SU-DHL-6 (cell line): Measurements from ENCODE around the gene TNNC1.

ENCODE experiments used
- H2AFZ ChIP-seq: fragments of 200-600 bp; sonication (generic); 2 replicates; pipeline ENCODE4 v1.6.1; 2014; ENCODE audit warnings: low read depth, mild to moderate bottlenecking, moderate library complexity, mixed read lengths, antibody characterized with exemption, low read length; ENCODE audit not compliant: severe bottlenecking
- H3F3A ChIP-seq: fragments of 200-600 bp; shearing (Covaris generic); 2 replicates; pipeline ENCODE4 v1.6.0; 2016; ENCODE audit warnings: antibody characterized with exemption, mild to moderate bottlenecking; ENCODE audit not compliant: insufficient read depth
- H3K27ac ChIP-seq: fragments of 200-600 bp; sonication (generic); 2 replicates; pipeline ENCODE4 v1.5.1; 2016; ENCODE audit warnings: low read depth, mild to moderate bottlenecking, low read length, moderate library complexity, mixed read lengths
- H3K27me3 ChIP-seq: fragments of 200-600 bp; sonication (generic), shearing (Covaris generic); 2 replicates; pipeline ENCODE4 v1.6.0; 2014; ENCODE audit warnings: mild to moderate bottlenecking, low read length
- H3K36me3 ChIP-seq: fragments of 200-600 bp; sonication (generic); 2 replicates; pipeline ENCODE4 v1.6.1; 2014; ENCODE audit warnings: mild to moderate bottlenecking, low read length, mixed read lengths
- H3K4me2 ChIP-seq: fragments of 300-600, 200-600 bp; shearing (Covaris generic), sonication (generic); 2 replicates; pipeline ENCODE4 v1.6.0; 2014; ENCODE audit warnings: low read length, low read depth, mild to moderate bottlenecking; ENCODE audit not compliant: poor library complexity, severe bottlenecking
- H3K4me3 ChIP-seq: fragments of 200-600 bp; sonication (generic); 2 replicates; pipeline ENCODE4 v1.5.1; 2014; ENCODE audit warnings: antibody characterized with exemption, low read length, mild to moderate bottlenecking, mixed read lengths; ENCODE audit not compliant: insufficient read depth, poor library complexity, severe bottlenecking
- H3K79me2 ChIP-seq: fragments of 200-600 bp; sonication (generic); 2 replicates; pipeline ENCODE4 v1.6.1; 2014; ENCODE audit warnings: mild to moderate bottlenecking, low read length, moderate library complexity; ENCODE audit not compliant: insufficient read depth
- H3K9ac ChIP-seq: fragments of 200-600 bp; sonication (generic); 2 replicates; pipeline ENCODE4 v1.7.0; 2014; ENCODE audit warnings: mild to moderate bottlenecking, low read length
- H3K9me2 ChIP-seq: fragments of 200-600 bp; sonication (generic); replicated peaks from 2 replicates; pipeline ENCODE4 v1.6.1; 2014; ENCODE audit warnings: low read length; ENCODE audit not compliant: insufficient read depth
- H3K9me3 ChIP-seq: fragments of 200-600 bp; sonication (generic); 2 replicates; pipeline ENCODE4 v1.6.1; 2014; ENCODE audit warnings: low read length, mixed read lengths; ENCODE audit not compliant: insufficient read depth
- H4K20me1 ChIP-seq: fragments of 200-600 bp; sonication (generic); 2 replicates; pipeline ENCODE4 v1.6.1; 2014; ENCODE audit warnings: low read depth, mild to moderate bottlenecking, antibody characterized with exemption, low read length, moderate library complexity, mixed read lengths
- EZH2phosphoT487 ChIP-seq: fragments of 200-600 bp; sonication (generic), shearing (Covaris generic); conservative IDR thresholded peaks from 2 replicates; pipeline ENCODE4 v1.6.1; 2018; ENCODE audit warnings: mild to moderate bottlenecking, antibody characterized with exemption, low read length, moderate library complexity, mixed read lengths
- TF ChIP-seq, protein P1 (sequence below): fragments of 200-600 bp; sonication (generic); IDR thresholded peaks from one replicate; pipeline ENCODE4 v1.5.1; 2017; ENCODE audit warnings: antibody characterized with exemption, mild to moderate bottlenecking, low read length, moderate library complexity; ENCODE audit not compliant: insufficient read depth, poor library complexity, severe bottlenecking

TNNC1 gene

DNA sequence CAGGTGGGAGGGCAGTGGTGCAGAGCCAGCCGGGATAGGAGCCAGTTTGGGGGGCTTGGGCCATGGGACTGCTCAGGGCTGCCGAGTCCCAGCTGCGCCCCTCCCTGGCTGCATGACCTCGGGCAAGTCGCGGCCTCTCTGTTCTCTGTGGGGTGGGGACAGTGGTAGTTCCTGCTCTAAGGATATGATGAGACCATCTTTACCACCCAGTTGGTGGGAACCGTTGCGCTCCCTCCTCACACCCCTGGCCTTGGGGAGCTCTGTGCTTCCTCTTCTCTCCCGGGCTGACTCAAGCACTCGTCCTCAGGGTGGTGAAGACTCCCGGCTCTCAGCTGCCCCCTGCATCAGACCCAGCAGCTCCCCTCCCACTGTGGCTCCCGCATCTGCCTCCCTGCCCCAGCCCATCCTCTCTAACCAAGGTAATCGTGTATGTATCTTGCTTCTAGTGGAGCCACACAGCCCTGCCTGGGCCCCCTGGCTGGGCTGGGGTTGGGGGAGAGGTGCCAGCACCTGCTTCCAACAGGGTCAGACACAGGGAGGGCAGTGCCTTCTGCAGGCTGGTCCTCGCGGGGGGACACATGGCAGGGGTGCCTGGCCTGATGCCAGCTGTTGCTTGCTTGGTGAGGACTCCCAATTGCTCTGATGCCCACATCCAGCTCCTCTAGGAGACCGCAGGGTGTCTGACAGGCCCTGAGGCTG, 26.2 kb upstream of the TNNC1 start:
- Histone ChIP-seq H3K27me3 (no peaks in the 10 kb centered on the region), H3K79me2 (no peaks in the 10 kb centered on the region), H3K9me2 (no peaks in the 10 kb centered on the region), H3K4me3 (no peak overlapping the region), H2AFZ (no peak overlapping the region), H3F3A (no peaks in the 10 kb centered on the region), H3K36me3 (no peaks in the 10 kb centered on the region), H3K9ac (no peak overlapping the region), H3K27ac (no peak overlapping the region), H4K20me1 (no peaks in the 10 kb centered on the region), H3K9me3 (no peaks in the 10 kb centered on the region), H3K4me2 (no peak overlapping the region)
- TF ChIP-seq EZH2phosphoT487, result no peak
- TF ChIP-seq, protein P1, sequence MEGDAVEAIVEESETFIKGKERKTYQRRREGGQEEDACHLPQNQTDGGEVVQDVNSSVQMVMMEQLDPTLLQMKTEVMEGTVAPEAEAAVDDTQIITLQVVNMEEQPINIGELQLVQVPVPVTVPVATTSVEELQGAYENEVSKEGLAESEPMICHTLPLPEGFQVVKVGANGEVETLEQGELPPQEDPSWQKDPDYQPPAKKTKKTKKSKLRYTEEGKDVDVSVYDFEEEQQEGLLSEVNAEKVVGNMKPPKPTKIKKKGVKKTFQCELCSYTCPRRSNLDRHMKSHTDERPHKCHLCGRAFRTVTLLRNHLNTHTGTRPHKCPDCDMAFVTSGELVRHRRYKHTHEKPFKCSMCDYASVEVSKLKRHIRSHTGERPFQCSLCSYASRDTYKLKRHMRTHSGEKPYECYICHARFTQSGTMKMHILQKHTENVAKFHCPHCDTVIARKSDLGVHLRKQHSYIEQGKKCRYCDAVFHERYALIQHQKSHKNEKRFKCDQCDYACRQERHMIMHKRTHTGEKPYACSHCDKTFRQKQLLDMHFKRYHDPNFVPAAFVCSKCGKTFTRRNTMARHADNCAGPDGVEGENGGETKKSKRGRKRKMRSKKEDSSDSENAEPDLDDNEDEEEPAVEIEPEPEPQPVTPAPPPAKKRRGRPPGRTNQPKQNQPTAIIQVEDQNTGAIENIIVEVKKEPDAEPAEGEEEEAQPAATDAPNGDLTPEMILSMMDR, result no peak

DNA sequence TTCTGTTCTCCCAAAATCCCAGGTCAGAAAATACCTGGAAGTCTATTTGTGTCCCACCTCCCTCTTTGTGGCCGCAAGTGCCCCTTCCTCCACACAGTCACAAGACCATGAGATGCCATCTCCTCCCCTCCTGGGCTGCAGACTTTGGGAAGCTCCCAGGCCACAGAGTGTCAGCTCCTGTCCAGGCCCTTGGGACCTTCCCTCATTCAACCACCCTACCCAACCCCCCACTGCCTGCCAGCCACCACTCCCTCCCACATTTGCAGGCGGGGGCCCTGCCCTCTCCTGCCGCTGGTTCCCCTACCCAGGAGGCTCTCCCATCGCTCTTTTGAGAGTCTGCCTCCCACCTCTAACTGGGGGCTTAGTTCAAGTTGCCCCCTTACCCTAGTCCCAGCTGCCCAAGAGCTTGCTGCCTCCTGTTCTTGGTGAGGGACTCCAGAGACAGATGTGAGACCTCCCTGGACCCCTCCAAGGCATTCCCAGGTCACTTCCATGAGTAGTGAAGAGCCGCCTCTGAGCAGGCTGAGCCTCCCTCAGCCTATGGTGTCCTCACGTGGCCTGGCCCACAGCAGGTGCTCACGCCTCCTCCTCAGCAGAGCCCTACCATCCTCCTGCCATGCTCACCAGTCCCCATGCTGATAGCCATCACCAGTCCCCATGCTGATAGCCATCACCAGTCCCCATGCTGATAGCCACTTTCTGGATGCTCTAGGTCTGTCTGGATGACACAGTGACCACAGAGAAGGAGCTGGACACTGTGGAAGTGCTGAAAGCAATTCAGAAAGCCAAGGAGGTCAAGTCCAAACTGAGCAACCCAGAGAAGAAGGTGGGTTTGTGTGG, 25.4 kb upstream of the TNNC1 start:
- Histone ChIP-seq H3K9ac (no peak overlapping the region), H3K27me3 (no peaks in the 10 kb centered on the region), H3K36me3 (no peaks in the 10 kb centered on the region), H3K9me3 (no peaks in the 10 kb centered on the region), H2AFZ (no peak overlapping the region), H3F3A (no peaks in the 10 kb centered on the region), H3K4me2 (no peak overlapping the region), H3K4me3 (no peak overlapping the region), H3K27ac (no peak overlapping the region), H3K9me2 (no peaks in the 10 kb centered on the region), H4K20me1 (no peaks in the 10 kb centered on the region), H3K79me2 (no peaks in the 10 kb centered on the region)
- no peak for TF ChIP-seq EZH2phosphoT487
- TF ChIP-seq, protein P1, result no peak

DNA sequence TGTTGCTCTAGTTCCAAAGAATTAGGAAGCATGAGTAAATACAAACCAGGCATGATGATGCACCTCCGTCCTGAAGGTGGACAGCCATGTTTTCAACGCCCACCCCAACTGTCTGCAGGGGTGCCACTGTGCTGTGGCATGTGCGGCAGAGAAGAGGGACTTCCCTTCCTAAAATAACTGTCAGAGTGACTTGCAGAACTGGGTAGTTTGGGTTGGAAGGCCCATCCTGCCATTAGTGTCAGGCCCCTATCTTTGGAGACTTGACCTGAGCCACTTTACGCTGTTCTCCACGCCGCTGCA, 23.9 kb upstream of the TNNC1 start:
- no peaks in the 10 kb centered on the region for H3F3A ChIP-seq
- no peak overlapping the region for H3K4me3 ChIP-seq
- H2AFZ ChIP-seq, result no peak overlapping the region
- no peaks in the 10 kb centered on the region for H3K9me2 ChIP-seq
- H3K79me2 ChIP-seq, result no peaks in the 10 kb centered on the region
- H3K4me2 ChIP-seq, result no peak overlapping the region
- no peak overlapping the region for H3K9ac ChIP-seq
- H3K27ac ChIP-seq, result no peak overlapping the region
- no peaks in the 10 kb centered on the region for H3K36me3 ChIP-seq
- TF ChIP-seq, protein P1, result no peak
- no peak for TF ChIP-seq EZH2phosphoT487
- no peaks in the 10 kb centered on the region for H3K27me3 ChIP-seq
- H4K20me1 ChIP-seq, result no peaks in the 10 kb centered on the region
- no peaks in the 10 kb centered on the region for H3K9me3 ChIP-seq
